Subcutaneous adipose tissue (tissue), 4 donors: ENCODE results near the gene ERCC8. TPM values are rescaled to one million over a fixed set of nuclear protein-coding genes. Genes with fewer than 3 reads are reported as not detected.

ENCODE experiments used
- CTCF ChIP-seq: fragments of 450-650 bp; IDR thresholded peaks from one replicate; pipeline ENCODE4 v1.5.1; 2016; ENCODE audit warnings: low read depth, mild to moderate bottlenecking, control low read depth, antibody characterized with exemption, moderate library complexity
- total RNA-seq, 4 donors: library from RNA; depleted of rRNA; stranded (reverse); fragments of >200 nt; gene quantifications; one replicate each; pipeline ENCODE4 v1.1.0, GENCODE V29; 2016

ERCC8 gene
- total RNA-seq, 4 donors from 2014 or later, result 11.3 to 19.4 (median 18.5) TPM

DNA sequence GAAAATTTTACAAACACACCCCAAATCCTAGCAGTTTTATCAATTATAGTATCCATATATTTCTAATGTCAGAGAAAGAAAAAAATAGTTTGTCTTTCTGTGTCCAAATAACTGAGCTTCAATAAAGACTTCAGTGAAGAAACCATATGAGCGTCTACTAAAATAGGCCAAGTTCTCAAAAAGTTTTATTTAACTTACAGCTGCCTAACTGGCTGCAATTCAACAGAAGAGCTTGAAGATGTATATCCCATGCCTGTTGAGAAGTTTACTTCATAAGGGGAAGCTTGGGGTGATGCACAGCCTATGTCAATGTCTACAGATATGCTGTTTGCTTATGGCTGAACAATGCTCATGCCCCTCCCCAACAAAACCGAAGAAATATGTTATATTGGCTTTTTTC lies 57.1 kb downstream of the ERCC8 start:
- TF ChIP-seq CTCF, result no peak

- TF ChIP-seq CTCF, result no peak
Measured at GRCh38 chr5:60887096-60887495, 57.8 kb downstream of the ERCC8 start.

GRCh38 chr5:60886158-60886557 lies 58.7 kb downstream of the ERCC8 start:
- TF ChIP-seq CTCF, result no peak

- TF ChIP-seq CTCF, result no peak
Measured at GRCh38 chr5:60883229-60883628, 61.6 kb downstream of the ERCC8 start.

DNA sequence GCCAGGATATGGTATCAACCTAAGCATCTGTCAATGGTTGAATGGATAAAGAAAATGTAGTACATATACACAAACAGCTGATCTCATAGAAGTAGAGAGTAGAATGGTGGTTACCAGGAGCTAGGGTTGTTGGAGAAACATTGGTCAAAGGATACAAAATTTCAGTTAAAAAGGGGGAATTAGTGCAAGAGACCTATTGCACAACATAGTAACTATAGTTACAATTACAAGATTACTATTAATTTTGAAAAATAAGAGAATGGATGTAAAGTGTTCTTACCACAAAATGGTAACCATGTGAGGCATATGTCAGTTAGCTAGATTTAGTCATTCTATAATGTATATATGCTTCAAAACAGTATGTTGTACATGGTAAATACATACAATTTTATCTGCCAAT lies 72.0 kb downstream of the ERCC8 start:
- TF ChIP-seq CTCF, result no peak

DNA sequence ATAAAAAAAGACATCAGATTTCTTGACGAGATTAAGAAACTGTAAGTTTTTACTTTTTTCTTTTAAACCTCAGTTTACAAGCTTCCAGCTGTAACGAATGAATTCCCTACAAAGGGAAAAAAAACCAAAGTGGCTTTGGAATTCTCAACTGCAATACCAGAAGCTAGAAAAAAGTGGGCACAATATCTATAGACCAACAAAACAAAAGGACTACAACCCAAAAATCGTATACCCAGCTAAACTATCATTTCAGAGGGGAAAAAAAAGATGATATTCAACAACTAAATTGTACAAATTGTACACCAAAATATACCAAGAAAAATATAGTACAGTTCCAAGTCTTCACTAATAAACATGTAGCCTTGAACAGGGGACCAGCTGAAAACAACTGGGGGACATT lies 74.0 kb downstream of the ERCC8 start:
- TF ChIP-seq CTCF, result no peak

GRCh38 chr5:60856066-60856465 lies 88.8 kb downstream of the ERCC8 start:
- no peak for TF ChIP-seq CTCF

DNA sequence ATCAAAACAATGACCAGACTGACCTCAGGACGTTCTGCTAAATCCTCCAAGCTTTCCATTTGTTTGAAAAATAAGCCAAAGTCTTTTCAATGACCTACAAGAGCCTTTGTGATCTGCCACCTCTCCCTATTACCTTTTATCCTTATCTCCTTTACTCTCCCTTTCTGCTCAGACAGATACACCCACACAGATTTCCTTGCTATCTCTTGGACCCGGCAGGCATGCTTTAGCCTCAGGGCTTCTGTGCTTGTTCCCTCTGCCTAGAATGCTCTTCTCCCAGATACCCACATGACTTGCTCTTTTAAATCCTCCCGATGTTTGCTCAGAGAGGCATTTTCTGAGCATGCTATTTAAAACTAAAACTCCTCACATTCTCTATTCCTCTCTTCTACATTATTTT lies 91.9 kb downstream of the ERCC8 start:
- TF ChIP-seq CTCF, result no peak
